AG09319 (cell line): Measurements from ENCODE around the gene BCKDHB.
"Not testable (repeated sequence)": the region's sequence is repeated elsewhere in the genome, so short reads cannot be mapped to it uniquely, and the experiment has no call there.

Experiments used
- DNase-seq: peaks from one replicate; pipeline ENCODE4 v3.0.0-alpha.2; 2010; ENCODE audit warnings: low read depth; ENCODE audit errors: extremely low read depth
- CTCF ChIP-seq: IDR thresholded peaks from 2 replicates; pipeline ENCODE4 v1.5.1; 2011; ENCODE audit warnings: low read depth, mild to moderate bottlenecking, inconsistent platforms, low read length, moderate library complexity

Gene BCKDHB

GRCh38 chr6:80095600-80095999, 10.9 kb upstream of the BCKDHB start:
- TF ChIP-seq CTCF, result no peak
- no peak for DNase-seq

GRCh38 chr6:80098392-80098791, 8.1 kb upstream of the BCKDHB start:
- no peak for DNase-seq
- no peak for TF ChIP-seq CTCF

- no peak for DNase-seq
- TF ChIP-seq CTCF, result no peak
These were observed 2.0 kb upstream of the BCKDHB start for GRCh38 chr6:80104520-80104919.

GRCh38 chr6:80105972-80106417, 476 bp upstream of the BCKDHB start:
- no peak for DNase-seq
- TF ChIP-seq CTCF, result no peak

- not testable (repeated sequence) for DNase-seq
These were observed 16.1 kb downstream of the BCKDHB start for GRCh38 chr6:80122576-80122975.

GRCh38 chr6:80126657-80127345, 20.3 kb downstream of the BCKDHB start:
- no peak for DNase-seq
- no peak for TF ChIP-seq CTCF

- TF ChIP-seq CTCF, result no peak
These were observed 23.0 kb downstream of the BCKDHB start for GRCh38 chr6:80129485-80129884.

GRCh38 chr6:80133020-80133419, 26.5 kb downstream of the BCKDHB start:
- TF ChIP-seq CTCF, result peak; percentile 58
- no peak for DNase-seq

More at GRCh38 chr6:80129485-80129884, 23.0 kb downstream of the BCKDHB start:
- DNase-seq, result no peak
